GM06990 (cell line): Measurements from ENCODE around the gene NT5C1B.

Experiments
- DNase-seq: peaks from one replicate; pipeline ENCODE4 v3.0.0-alpha.2; 2011; ENCODE audit not compliant: insufficient read length; ENCODE audit errors: extremely low read depth
- H3K27me3 ChIP-seq: replicated peaks from 2 replicates; pipeline ENCODE4 v1.6.0; 2011; ENCODE audit warnings: low read length; ENCODE audit not compliant: control insufficient read depth, insufficient read depth
- H3K36me3 ChIP-seq: 2 replicates; pipeline ENCODE4 v1.5.1; 2011; ENCODE audit warnings: low read length; ENCODE audit not compliant: control insufficient read depth, insufficient read depth
- H3K4me3 ChIP-seq: replicated peaks from 2 replicates; pipeline ENCODE4 v1.5.1; 2011; ENCODE audit warnings: low read depth, mild to moderate bottlenecking, control low read depth, low read length
- TF ChIP-seq, protein P1 (sequence below): IDR thresholded peaks from 2 replicates; pipeline ENCODE4 v1.5.1; 2011; ENCODE audit warnings: low read length, control low read depth, mild to moderate bottlenecking, inconsistent platforms; ENCODE audit not compliant: insufficient read depth, poor library complexity, severe bottlenecking

NT5C1B gene

DNA sequence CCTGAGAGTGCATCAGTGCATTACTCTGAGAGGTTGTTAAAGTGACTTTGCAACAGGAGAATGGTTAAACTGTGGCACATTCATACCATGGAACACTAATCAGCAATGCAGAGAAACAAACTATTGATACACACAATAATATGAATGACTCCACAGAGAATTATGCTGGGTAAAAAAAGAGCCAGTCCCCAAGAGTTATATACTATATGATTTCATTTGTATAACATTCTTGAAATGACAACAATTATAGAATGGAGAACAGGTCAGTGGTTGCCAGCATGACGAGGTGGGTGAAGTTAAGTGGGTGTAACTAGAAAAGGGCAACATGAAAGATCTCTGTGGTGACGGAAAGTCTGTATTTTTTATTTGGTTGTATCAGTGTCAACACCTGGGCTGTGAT lies 3.0 kb upstream of the NT5C1B start:
- H3K36me3 ChIP-seq = no peaks in the 10 kb centered on the region
- H3K27me3 ChIP-seq = no peaks in the 10 kb centered on the region
- no peak overlapping the region for H3K4me3 ChIP-seq
- no peak for DNase-seq
- TF ChIP-seq, protein P1, sequence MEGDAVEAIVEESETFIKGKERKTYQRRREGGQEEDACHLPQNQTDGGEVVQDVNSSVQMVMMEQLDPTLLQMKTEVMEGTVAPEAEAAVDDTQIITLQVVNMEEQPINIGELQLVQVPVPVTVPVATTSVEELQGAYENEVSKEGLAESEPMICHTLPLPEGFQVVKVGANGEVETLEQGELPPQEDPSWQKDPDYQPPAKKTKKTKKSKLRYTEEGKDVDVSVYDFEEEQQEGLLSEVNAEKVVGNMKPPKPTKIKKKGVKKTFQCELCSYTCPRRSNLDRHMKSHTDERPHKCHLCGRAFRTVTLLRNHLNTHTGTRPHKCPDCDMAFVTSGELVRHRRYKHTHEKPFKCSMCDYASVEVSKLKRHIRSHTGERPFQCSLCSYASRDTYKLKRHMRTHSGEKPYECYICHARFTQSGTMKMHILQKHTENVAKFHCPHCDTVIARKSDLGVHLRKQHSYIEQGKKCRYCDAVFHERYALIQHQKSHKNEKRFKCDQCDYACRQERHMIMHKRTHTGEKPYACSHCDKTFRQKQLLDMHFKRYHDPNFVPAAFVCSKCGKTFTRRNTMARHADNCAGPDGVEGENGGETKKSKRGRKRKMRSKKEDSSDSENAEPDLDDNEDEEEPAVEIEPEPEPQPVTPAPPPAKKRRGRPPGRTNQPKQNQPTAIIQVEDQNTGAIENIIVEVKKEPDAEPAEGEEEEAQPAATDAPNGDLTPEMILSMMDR = no peak

DNA sequence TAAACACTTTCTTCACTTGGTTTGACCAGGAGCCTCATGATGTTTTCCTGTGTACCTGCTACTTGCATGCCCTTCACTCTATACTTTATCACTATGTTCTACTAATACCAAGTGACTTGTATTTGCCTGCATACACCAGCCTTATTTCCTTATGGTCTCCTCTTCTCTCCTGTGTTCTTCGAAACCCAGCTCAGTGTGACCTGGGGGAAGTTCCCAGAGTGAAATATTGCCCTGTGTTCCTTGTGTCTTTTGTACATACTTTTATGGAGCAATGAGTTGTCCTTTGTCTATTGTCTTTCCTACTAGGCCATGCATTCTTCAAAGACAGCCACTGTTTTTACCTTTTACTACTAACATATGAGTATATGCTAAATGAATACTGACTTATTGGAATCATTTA lies 567 bp downstream of the NT5C1B start:
- Histone ChIP-seq H3K27me3 (no peaks in the 10 kb centered on the region), H3K36me3 (no peaks in the 10 kb centered on the region), H3K4me3 (no peak overlapping the region)
- TF ChIP-seq, protein P1 = no peak
- no peak for DNase-seq

DNA sequence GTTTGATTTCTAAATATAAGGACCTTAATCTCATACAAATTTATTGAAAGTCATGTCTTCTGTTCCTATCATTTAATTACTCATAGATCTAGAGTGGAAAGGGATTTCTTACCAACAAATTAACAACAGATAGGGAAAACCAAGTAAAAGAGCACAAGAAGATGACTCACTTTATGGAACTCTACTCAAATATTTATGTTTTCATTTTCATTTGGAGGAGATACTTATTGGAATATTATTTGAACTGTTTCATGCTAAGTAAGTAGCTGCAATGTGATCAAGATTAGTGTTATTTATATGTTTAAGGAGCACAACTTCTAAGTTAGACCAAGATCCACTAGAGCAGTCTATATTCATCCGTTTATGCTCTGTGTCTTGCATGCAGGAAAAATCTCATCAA lies 1.3 kb downstream of the NT5C1B start:
- H3K4me3 ChIP-seq = no peak overlapping the region

DNA sequence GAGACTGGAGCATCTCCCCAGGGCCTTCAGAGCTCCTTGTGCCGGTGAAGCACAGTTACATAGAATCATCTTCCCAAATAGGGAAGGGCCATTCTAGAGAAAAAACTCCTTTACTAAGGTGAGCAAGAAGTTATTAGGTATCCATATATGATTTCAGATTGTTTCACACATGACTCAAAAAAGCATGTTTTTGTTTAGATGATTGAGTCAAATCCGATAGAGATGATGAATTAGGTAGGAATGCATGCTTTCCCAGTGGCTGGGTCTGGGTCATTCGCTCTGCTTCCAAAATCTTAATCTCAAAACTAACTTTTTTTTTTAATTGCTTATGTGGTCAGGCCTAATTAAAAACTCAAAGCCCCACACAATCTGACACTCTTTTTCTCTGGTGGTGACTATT lies 3.8 kb downstream of the NT5C1B start:
- no peak for DNase-seq
- Histone ChIP-seq H3K27me3 (no peaks in the 10 kb centered on the region), H3K36me3 (no peaks in the 10 kb centered on the region), H3K4me3 (no peak overlapping the region)
- TF ChIP-seq, protein P1 = no peak

More for the DNA sequence above, 1.3 kb downstream of the NT5C1B start:
- DNase-seq = no peak
- Histone ChIP-seq H3K36me3 (no peaks in the 10 kb centered on the region), H3K27me3 (no peaks in the 10 kb centered on the region)
- TF ChIP-seq, protein P1 = no peak

DNA sequence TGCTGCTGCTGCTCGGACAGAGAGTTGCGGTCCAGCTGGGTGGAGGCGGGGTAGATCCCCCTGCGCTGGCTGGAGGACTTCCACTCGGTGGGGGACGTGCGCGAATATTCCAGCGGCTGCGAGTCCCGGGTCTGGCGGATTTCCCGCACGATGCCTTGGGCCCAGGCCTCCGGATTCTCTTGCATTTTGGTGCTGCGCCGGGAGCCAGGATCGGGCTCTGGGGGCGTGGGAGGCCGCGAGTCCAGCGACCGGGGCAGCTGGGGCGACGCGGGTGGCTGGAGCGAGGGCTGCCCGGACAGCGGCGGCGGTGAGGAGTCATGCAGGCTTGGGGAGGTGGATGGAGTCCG lies 4.8 kb downstream of the NT5C1B start:
- Histone ChIP-seq H3K4me3 (no peak overlapping the region), H3K27me3 (no peaks in the 10 kb centered on the region), H3K36me3 (no peaks in the 10 kb centered on the region)
- TF ChIP-seq, protein P1 = no peak
- DNase-seq = no peak

DNA sequence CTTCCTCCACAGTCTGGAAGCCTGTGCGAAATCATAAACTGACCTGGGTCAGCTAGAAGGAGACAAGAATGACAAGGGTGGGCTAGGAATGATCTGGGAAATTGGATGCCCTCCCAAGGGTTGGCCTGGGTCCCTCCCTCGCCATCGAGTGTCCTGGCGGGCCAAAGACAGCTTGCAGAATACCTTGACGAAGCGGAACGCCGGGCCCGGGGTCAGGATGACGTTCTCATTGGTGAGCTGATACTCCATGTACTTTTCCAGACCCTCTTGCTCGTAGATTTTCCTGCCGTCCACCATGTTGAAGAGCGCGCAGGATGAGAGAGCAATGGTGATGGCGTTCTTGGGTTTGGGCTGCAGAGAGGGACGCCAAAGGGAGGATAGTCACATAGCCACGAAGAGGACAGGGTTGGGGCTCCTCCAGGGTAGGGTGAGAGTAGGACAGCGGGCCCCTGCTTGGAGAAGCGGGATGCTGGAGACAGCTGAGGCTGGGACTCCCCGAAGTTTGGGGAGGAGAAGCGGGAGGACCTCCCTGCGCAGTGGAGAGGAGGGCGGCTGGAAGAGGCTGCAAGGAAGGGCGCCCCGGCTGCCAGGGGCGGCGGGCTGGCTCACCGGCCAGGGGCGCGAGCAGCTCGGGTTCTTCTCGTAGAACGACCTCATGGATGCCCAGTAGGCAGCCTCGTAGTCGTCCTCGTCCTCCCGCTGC lies 5.3 kb downstream of the NT5C1B start:
- Histone ChIP-seq H3K36me3 (no peaks in the 10 kb centered on the region), H3K4me3 (no peak overlapping the region), H3K27me3 (no peaks in the 10 kb centered on the region)
- peak; percentile 3 for DNase-seq
- TF ChIP-seq, protein P1 = no peak
